H1 (cell line): ENCODE measurements around the gene PPP1R3G.

Experiments used
- BACH1 ChIP-seq: IDR thresholded peaks from 2 replicates; pipeline ENCODE4 v1.6.1; 2012; ENCODE audit warnings: low read length, improper control_type of control experiment
- BCL11A ChIP-seq, 2 experiments: IDR thresholded peaks; one replicate each; pipeline ENCODE4 v1.6.1; 2011; ENCODE audit warnings: low read depth in 2 of 2, low read length in 2 of 2, mild to moderate bottlenecking in 2 of 2
- EP300 ChIP-seq, 2 experiments: IDR thresholded peaks; 1 replicate in 1 of 2; 2 replicates in 1 of 2; pipeline ENCODE4 v1.6.1; 2011 to 2012; ENCODE audit warnings: low read depth in 2 of 2, low read length in 2 of 2, mild to moderate bottlenecking in 2 of 2, borderline replicate concordance in 1 of 2, inconsistent platforms in 1 of 2, moderate library complexity in 1 of 2
- HDAC2 ChIP-seq, 2 experiments: fragments of 300-600 bp in 1 of 2; sonication (generic) in 1 of 2; IDR thresholded peaks; 2 replicates each; pipeline ENCODE4 v1.6.1; 2011 to 2012; ENCODE audit warnings: low read depth in 2 of 2, low read length in 2 of 2, mild to moderate bottlenecking in 2 of 2, moderate library complexity in 2 of 2, borderline replicate concordance in 1 of 2, inconsistent platforms in 1 of 2
- JUND ChIP-seq: IDR thresholded peaks from 2 replicates; pipeline ENCODE4 v1.6.1; 2011; ENCODE audit warnings: mild to moderate bottlenecking, improper control_type of control experiment, low read length
- POLR2A ChIP-seq, 2 experiments: IDR thresholded peaks; 1 replicate in 1 of 2; 2 replicates in 1 of 2; pipeline ENCODE4 v1.6.1; 2011; ENCODE audit warnings: low read depth in 2 of 2, low read length in 2 of 2, mild to moderate bottlenecking in 2 of 2; ENCODE audit errors: control extremely low read depth in 1 of 2
- POLR2AphosphoS5 ChIP-seq: IDR thresholded peaks from 2 replicates; pipeline ENCODE4 v1.6.1; 2011; ENCODE audit warnings: low read depth, low read length
- RBBP5 ChIP-seq: IDR thresholded peaks from 2 replicates; pipeline ENCODE4 v1.7.1; 2012; ENCODE audit warnings: low read depth, mild to moderate bottlenecking, inconsistent platforms, low read length, moderate library complexity, borderline replicate concordance
- TCF12 ChIP-seq: IDR thresholded peaks from 2 replicates; pipeline ENCODE4 v1.6.1; 2011; ENCODE audit warnings: low read depth, mild to moderate bottlenecking, low read length
- TF ChIP-seq, protein P1 (sequence below), 3 experiments: IDR thresholded peaks; 1 replicate in 2 of 3; 2 replicates in 1 of 3; pipeline versions ENCODE4 v1.5.1 to v1.6.1; 2011; ENCODE audit warnings: low read length in 3 of 3, mild to moderate bottlenecking in 3 of 3, inconsistent platforms in 2 of 3, low read depth in 1 of 3, moderate library complexity in 1 of 3; ENCODE audit not compliant: insufficient read depth in 1 of 3; ENCODE audit errors: control extremely low read depth in 1 of 3

DNA sequence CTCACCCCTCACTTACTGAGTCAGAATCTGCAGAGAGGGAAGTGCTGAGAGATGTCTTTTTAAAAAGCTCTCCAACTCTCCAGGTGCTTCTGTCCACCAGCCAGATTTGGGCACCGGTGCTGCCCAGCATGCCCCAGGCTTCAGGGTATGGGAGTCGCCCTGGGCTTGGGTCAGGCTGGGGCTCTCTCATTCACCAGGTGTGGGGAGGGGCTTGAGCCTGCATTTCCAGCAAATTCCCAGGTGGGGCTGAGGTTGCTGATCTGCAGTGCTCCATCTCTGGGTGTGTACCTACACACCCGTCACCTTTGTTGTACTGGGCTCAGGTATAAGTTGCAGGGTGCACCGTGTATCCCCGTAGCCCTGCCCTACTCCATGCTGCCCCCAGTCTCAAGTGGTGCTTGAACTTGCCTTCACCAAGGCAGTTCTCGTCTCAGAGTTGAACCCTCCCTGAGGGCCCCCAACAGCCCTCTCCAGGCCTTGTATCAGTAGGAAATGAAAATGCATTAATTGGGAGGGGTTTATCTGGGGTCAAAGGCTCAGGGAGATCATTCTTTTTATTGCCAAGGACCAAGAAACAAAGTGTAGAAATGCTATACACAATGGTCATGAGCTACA, 23.5 kb downstream of the PPP1R3G start:
- TF ChIP-seq JUND (no peak), RBBP5 (no peak), BACH1 (no peak), POLR2A (IDR thresholded peaks at IDR 0.05; ENCODE audit: control extremely low read depth in 1 of 2, low read depth in 2 of 2, low read length in 2 of 2) (no peak), BCL11A (IDR thresholded peaks at IDR 0.05; ENCODE audit: low read depth in 2 of 2, low read length in 2 of 2) (no peak), EP300 (IDR thresholded peaks at IDR 0.05; ENCODE audit: borderline replicate concordance in 1 of 2, low read depth in 2 of 2, low read length in 2 of 2) (no peak), POLR2AphosphoS5 (no peak), HDAC2 (IDR thresholded peaks at IDR 0.05; ENCODE audit: borderline replicate concordance in 1 of 2, low read depth in 2 of 2, low read length in 2 of 2) (no peak), TCF12 (no peak)
- TF ChIP-seq, protein P1, sequence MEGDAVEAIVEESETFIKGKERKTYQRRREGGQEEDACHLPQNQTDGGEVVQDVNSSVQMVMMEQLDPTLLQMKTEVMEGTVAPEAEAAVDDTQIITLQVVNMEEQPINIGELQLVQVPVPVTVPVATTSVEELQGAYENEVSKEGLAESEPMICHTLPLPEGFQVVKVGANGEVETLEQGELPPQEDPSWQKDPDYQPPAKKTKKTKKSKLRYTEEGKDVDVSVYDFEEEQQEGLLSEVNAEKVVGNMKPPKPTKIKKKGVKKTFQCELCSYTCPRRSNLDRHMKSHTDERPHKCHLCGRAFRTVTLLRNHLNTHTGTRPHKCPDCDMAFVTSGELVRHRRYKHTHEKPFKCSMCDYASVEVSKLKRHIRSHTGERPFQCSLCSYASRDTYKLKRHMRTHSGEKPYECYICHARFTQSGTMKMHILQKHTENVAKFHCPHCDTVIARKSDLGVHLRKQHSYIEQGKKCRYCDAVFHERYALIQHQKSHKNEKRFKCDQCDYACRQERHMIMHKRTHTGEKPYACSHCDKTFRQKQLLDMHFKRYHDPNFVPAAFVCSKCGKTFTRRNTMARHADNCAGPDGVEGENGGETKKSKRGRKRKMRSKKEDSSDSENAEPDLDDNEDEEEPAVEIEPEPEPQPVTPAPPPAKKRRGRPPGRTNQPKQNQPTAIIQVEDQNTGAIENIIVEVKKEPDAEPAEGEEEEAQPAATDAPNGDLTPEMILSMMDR (IDR thresholded peaks at IDR 0.05; ENCODE audit: control extremely low read depth in 1 of 3, insufficient read depth in 1 of 3, low read depth in 1 of 3, low read length in 3 of 3), result no peak
